HG03520 (cell line): Measurements from ENCODE around the gene FRMD3.

Experiments
- ATAC-seq: cut with Tn5 transposase; IDR thresholded peaks from one replicate; pipeline ENCODE4 v1.9.1; 2021; ENCODE audit warnings: mild to moderate bottlenecking, moderate library complexity; ENCODE audit not compliant: unreplicated experiment

FRMD3 gene

DNA sequence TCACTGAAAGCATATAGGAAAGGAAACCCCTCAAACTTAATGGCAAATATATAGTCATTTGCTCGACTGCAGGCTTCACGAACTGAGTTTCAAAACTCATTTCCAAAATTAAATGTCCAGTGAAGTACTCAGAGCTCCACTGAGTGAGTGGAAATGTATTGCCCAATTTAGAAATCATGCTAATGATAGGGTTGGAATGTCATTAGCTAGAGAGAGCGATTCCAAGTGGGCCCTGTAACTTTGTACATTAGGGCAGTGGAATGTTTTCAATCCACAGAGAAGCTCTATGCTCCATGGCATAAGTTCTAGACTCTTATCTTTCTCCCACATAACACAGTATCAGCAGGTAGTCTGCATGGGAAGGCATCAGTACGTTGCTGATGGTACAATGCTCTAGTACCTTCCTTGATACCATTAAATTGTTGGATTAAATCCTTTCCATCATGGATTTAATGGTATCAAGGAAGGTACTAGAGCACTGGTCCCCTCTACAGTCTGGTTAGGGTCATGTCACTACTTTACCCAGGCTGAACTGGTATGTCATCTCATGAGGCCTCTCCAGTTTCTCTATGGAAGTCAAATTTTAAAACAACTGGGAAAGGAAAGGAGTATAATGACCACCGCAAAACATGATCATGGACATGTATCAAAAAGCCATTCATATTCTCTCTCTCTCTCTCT is 292.1 kb downstream of the FRMD3 start:
- no peak for ATAC-seq

DNA sequence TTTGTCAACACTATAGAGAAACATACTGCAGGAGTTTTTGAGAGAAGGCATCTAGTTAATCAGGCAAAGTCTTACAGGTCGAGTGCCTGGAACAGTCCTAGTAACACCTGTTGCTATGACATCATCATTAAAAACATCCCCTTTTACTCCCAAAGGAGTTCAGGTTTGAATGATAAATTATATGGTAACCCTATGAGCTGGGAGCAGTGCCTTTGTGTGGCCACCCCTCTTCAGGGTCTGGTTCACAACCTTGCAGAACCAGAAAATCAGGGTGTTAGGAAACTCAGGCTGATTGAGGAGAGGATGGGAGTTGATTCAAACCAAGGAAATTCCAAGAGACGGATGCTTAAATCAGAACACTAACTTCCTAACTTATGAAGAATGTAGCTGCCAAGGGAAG is 296.1 kb downstream of the FRMD3 start:
- no peak for ATAC-seq

DNA sequence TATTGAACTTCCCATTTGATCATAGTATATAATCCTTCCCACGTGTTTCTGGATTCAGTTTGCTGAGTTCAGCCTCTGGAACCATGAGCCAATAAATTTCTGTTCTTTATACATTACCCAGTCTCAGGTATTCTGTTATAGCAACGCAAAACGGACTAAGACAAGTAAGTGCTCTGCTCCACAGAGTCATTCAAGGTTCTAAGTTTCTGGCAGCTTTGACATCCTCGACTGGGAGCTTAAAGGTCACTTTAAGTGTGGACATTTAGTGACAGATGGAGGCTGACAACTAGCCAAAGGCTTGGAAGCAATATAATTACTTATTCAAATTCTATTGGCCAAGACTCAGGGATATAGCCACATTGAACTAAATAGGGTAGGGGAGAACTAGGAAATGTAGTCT is 297.5 kb downstream of the FRMD3 start:
- no peak for ATAC-seq

DNA sequence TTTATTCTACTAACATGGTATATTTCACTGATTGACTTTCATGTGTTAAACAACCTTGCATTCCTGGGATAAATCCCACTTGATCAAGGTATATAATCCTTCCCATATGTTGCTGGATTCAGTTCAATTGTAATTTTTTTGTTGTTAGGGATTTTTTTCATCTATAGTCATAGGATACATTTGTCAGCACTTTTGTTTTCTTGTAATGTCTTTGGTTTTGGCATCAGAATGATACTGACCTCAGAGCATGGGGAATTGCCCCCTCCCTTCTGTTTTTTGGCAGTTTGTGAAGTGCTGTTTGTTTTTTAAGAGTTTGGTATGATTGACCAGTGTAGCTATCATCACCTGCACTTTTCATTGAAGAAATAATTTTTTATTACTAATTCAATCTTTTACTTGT is 298.5 kb downstream of the FRMD3 start:
- ATAC-seq = no peak

DNA sequence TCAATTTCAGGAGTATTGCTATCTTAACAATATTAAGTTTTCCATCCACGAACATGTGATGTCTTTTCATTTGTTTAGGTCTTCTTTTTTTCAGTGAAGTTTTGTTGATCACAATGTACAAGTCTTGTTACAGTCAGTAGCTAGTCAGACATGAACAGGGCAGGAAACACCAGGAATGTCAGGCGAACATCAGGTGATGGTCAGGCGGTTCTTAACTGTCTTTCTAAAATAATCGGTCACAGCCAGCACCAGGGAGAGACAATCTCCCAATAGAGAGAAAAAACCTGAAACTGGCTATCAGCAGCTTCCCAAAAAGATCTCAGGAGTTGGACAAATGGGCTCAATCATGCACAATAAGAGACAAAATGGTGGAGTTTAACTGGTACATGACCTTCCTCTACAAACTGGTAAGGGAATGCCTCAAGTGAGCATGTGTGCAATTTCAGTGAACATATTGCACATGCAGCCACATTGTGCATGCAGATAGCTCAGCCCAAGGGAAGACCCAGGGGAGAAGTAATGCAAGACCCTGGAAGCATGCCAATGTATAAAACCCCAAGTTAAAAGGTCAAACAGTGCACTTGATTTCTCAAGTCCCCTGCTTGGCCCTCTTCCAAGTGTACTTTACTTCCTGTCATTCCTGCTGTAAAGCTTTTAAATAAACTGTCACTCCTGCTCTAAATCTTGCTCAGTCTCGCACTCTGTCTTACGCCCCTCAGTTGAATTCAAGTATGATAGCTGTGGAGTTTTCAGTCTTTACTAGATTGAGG is 299.1 kb downstream of the FRMD3 start:
- no peak for ATAC-seq

DNA sequence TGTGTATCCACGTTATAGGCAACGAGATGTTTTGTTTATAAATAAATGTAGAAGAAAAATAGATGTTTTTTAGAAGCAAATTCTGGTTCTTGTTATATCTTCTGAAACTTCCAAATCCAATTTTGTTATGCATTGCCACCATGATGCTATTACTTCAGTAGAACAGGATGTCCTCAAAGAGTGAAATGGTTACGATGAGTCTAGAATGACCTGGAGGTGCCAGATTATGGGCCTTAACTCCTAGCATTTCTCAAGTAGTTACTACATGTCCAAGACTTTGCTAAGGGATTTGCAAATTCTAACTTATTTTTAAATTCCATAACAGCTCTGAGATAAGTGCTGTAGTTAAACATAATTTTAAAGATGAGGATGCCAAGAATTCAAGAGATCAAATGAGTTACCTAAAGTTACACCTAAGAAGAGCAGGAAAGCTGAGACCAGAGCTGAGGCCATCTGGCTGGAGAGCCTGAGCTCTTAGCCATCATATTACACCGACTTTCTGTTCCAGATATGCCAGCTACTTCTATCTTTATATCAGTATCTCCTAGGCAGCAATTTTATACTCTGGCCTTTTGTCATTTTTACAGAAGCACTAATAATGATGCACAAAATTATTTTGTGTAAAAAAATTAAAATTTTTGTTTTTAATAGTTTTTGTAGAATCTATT is 302.0 kb downstream of the FRMD3 start:
- ATAC-seq = no peak

DNA sequence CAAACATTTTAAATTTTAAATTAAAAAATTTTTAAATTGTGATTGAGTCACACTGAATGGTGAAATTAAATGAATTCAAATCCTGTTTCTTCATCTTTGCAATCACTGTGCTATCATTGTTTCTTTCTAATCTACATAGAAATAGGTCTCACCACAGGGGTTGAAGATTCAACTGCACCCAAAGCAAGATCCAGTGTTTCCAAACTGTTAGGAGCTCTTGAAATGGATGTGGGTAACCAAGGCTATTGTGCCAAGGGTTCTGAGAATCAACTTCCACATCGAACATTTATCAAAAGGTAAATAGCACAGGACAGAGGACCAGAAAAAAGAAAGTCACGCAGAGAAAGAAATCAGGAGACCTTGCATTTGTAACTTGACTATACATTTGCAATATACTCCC is 302.7 kb downstream of the FRMD3 start:
- no peak for ATAC-seq

DNA sequence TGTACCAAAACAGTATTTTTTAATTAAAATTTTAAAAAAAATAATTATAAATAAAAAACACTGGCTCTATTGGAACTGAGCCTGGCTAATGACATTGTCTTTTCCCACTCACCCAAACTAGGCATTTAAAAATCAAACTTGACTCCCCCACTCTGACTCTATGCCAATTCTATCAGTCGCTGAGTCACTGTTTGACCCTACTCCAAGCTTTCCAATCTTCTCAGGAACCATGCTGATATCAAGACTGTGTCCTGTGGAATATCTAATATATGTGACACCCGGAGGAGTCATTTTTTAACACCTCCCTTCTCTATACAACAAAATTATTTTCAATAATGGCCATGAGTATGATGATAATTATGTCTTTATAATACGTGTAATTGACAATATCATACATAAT is 303.7 kb downstream of the FRMD3 start:
- no peak for ATAC-seq

DNA sequence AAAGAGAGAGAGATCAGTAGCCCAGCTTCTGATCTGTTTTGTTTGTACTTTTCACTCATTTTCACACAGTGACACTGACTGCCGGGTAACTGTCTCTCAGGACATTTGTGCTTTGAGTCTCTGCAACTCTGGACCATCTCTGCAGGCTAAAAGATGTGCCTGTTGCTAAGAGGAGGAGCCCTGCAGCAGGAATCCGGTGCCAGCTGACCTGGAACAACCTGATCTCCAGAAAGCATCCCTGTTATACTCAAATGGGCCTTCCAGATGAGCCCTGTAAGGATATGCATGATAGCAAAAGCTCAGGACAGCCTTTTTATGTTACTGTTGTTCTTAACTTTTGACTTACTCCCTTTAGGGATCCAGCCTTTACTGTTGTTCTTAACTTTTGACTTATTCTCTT is 304.6 kb downstream of the FRMD3 start:
- ATAC-seq = no peak

DNA sequence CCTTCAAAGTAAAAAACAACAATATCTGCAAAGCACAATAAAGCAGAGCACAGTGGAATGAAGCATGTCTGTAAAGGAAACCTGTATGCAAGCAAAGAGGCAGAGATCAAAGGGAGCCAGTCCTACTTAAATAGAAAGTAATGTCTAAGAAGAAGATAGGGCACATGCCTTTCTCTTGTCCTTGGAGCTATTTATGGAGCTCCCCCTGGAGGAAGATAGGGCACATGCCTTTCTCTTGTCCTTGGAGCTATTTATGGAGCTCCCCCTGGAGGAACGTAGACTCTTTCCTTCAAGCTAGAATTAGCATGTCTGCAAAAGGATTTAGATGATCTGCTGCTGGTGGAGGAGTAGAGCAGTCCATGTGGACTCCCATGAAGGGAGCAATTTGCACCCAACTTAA is 307.2 kb downstream of the FRMD3 start:
- peak; percentile 75 for ATAC-seq

DNA sequence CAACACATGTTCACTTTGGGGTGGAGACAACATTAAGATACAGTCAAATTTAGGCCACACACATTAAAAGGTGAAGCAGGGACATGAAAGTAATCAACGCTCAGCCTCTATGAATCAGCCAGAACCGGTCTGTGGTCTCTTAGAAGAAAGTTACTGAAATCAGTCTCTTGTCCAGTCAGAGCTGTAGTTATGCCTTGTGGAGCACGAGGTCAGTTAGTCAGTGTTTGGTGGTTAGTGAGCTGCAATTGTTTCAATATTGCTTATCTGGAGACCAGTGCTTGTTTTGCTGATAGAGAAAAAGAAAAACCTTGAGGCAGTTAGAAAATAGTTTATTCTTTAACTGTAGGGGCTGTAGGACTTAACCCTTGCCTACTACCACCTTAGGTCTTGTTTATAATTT is 317.5 kb downstream of the FRMD3 start:
- ATAC-seq = peak; percentile 99

DNA sequence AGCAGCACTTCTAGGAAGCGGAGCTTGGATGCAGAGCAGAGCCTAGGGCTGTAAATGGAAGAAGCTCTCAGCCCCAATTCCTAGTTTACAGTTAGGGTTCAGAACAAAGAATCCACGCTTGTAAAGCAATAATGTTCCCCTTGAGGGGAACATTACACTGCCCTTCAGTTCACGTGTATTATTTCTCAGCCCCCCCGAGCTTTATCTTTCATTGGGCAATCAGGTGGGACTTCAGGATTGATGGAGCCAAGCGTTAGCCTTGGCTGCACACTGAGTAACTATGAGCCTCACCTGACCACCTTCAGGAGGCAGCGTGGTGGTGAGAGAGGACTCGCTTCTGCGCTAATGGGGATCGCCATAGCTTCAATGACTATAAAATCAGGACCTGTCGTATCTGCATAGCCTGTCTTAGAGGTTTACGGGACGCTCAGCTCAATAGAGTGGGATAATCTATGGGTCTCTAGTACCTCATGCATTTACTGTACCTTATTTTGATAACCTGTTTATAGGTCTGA is 318.2 kb downstream of the FRMD3 start:
- no peak for ATAC-seq

DNA sequence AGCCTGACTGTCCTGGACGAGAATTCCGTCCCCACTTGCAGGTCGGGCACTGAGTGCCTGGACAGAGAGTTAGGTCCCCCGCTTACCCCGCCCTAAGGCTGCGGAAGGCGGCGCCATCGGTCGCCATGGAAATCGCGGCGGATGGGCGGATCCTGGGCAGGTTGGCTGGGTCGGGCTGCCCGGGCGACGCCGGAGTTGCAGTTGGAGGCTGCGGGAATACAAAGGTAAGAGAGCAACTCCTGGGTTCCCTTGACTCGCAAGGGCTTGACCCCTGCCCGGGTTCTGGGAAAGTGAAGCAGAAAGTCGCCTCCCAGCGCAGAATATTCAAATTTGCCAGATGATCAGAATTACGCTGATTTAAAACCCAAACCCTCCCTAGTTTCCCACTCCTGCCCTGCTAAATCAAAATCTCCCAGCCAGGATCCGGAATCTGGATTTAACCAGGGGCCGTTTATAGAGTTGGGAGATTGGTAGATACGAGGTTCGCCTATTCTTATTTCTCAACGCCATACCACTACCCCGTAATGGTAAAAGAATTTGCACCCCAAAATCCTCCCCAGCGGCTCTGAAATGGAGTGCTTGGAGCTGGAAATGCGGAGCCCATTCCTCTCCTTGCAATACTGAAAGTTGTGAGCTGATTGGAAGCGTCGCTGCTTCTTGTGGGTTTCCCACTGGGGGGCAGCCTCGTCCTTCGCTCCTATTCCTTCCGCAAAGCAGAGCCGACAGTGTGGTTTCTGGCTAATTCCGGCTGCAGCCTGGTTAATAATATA is 318.9 kb downstream of the FRMD3 start:
- no peak for ATAC-seq

DNA sequence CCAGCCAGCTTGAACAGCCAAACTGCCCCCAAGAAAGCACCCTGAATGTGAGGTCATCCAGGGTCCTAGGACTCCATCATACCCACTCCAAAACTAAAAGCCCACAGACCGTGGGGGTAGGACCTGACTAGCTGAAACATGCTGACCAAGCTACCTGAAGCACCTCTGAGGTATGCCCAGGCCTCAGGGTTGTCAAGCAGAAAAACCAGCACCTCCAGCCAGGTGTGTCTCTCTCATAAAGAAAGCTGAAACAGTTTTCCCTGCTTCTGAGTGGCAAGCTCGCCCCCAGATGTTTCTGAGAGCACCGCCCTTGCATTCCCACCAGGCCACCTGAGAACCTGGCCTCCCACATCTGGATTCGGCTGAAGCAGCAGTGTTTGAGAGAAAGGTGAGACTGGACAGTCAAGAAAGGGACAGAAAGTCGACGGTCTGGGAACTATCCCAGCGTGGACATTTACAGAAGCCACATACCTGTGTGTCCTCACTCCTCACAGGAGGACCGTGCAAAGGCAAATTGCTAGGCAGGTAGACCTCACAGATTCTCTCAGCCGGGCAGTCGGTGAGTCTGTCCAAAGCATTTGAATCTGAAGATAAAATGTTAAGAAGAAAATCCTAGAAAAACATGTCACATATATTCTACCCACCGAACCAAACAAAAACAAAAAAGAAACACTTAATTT is 319.6 kb downstream of the FRMD3 start:
- no peak for ATAC-seq

DNA sequence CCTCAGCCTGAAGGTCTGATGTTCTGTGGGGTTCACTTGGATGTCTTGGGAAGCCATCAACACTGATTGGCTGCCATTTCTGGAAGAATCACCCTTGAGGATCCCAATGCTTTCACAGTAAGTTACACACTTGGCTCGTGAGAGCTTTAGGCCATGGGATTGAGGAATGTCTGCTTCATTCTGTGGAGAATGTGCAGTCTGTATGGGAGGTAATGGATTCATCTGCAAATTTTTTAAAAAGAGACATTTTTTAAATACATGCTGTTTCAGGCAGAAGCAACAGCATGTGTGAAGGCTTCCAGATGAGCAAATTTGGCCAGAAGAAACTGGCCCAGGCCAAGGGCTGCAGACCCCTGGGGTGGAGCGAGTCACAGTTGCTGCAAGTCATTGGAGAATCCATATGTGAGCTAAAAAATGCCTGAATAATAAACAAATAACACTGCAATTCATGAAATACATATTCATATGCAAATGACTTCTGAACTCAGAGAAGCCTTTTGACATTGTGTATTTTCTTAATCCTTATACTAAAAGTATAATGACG is 328.9 kb downstream of the FRMD3 start:
- no peak for ATAC-seq

DNA sequence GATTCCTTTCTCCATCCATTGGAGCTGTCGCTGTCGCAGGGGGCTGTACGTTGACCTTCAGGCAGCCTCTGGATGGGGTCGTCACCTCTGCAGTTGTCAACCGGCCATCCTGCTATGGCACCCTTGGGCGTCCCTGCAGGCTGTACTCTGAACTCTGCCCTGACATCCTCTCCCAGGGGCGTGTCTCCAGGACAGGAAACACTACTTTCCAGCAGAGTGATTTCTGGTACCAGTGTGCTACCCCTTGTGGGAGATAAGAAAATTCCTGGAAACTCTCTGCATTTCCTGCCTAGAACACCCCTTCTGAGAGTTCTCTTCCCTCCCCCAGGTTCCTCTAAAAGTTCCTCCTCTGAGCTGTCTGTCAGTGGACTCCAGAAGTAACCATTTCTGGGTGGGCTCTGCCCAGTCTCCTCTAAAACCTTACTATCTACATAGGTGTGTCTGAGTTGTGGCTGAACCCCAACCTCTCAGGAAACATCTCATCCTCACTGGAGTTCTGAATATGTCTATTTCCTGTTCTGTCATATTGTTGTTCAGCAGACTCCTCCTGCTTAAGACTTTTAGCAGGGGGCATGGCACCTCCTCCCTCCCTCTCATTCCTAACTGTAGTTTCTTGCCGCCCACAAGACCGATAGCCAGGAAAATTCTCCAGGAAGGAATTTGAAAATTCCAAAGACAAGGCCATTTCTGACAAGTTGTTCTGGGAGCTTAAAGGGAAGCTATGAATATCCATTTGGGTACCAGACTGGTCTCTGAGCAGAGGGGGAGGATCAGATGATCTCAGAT is 329.9 kb downstream of the FRMD3 start:
- ATAC-seq = no peak

DNA sequence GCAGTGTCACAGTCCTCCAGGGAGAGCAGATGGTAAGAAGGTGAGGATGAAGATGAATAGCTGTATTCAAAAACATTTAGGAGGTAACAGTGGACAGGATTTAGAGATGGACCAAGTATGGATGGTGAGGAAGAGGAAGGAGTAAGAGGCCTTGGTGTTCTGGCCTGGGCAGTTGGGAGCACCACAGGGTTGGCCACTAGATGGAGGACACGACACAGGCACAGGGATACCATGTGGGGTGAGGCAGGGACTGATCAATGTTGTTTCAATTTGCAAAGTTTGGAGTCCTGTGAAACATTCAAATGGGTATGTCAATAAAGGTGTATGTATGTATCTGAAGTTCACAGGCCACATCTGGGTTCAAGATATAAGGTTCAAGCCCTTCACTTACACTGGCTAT is 334.2 kb downstream of the FRMD3 start:
- ATAC-seq = no peak

DNA sequence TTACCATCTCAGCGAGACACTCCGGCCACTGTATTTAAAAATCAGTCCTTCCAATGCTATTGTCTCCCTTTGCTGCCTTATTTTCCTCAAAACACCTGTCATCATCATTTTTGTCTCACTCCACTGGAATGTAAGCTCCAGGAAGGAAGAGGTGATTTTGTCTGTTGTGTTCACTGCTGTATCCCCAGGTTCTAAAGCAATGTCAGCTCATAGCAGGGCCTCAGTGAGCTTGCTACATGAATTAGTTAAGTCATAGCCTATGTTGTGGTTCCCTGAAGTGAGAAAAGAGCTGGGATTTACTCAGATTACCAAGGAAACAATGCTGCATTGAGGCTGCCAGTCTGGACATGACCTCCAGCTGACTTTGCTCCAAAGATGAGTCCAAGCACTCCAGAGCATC is 337.7 kb downstream of the FRMD3 start:
- no peak for ATAC-seq

DNA sequence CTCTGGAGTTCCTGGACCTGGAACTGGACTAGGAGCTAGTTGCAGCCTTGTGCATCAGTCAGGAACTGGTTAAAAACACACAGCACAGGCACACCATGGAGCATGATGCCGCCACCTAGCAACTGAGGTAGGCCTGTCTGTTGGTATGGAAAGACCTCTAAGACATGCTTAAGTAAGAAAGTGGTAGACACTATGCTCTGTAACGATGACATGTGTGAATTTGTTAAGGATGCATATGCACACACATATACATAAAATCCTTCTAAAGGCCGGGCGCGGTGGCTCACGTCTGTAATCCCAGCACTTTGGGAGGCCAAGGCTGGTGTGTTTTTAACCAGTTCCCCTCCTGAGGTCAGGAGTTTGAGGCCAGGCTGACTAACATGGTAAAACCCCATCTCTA is 338.4 kb downstream of the FRMD3 start:
- ATAC-seq = no peak

DNA sequence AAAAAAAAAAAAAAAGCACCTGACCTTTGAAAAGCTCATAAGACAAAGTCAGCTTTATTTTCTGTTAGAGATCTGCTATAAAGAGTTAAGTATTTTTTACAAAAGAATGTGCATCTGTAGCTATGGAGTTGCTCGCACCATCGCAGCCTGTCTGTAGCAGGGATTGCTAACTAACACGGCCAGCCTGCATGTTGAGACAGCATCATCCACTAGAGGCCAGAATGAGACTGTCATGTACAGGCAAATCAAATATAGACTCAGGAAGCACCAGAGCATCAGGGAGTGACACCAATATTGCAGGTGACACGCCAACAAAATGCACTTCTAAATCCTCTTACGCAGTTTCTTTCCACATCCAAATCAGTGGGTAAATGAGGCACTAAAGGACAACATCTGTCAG is 339.0 kb downstream of the FRMD3 start:
- no peak for ATAC-seq
